WTC11 (cell line): ENCODE measurements around the gene WDR81.

Source experiments
- ATF6 ChIP-seq: sonication (generic); formaldehyde crosslinking; IDR thresholded peaks from 2 replicates; pipeline ENCODE4 v1.8.1; 2023; ENCODE audit warnings: mild to moderate bottlenecking, missing genetic modification reagents
- CBFB ChIP-seq: sonication (generic); formaldehyde crosslinking; IDR thresholded peaks from 2 replicates; pipeline ENCODE4 v1.8.1; 2022; ENCODE audit warnings: mild to moderate bottlenecking, low read depth, missing genetic modification reagents
- CREB1 ChIP-seq: sonication (generic); formaldehyde crosslinking; IDR thresholded peaks from 2 replicates; pipeline ENCODE4 v1.8.0; 2023; ENCODE audit warnings: mild to moderate bottlenecking, missing genetic modification reagents
- CREM ChIP-seq: sonication (generic); formaldehyde crosslinking; IDR thresholded peaks from 2 replicates; pipeline ENCODE4 v1.8.1; 2022; ENCODE audit warnings: mild to moderate bottlenecking, missing genetic modification reagents, moderate library complexity
- CTCF ChIP-seq: fragments of 200-600 bp; IDR thresholded peaks from 2 replicates; pipeline ENCODE4 v1.8.0; 2022; ENCODE audit warnings: antibody characterized with exemption
- FOXJ3 ChIP-seq: sonication (generic); formaldehyde crosslinking; IDR thresholded peaks from 2 replicates; pipeline ENCODE4 v1.9.0; 2021; ENCODE audit warnings: missing genetic modification reagents, mild to moderate bottlenecking, borderline replicate concordance
- FOXP4 ChIP-seq: sonication (generic); formaldehyde crosslinking; IDR thresholded peaks from 2 replicates; pipeline ENCODE4 v1.8.0; 2022; ENCODE audit warnings: mild to moderate bottlenecking, missing genetic modification reagents
- JUN ChIP-seq: sonication (generic); formaldehyde crosslinking; IDR thresholded peaks from 2 replicates; pipeline ENCODE4 v1.8.0; 2023; ENCODE audit warnings: mild to moderate bottlenecking, missing genetic modification reagents
- MAX ChIP-seq: sonication (generic); formaldehyde crosslinking; IDR thresholded peaks from 2 replicates; pipeline ENCODE4 v1.8.0; 2022; ENCODE audit warnings: mild to moderate bottlenecking, missing genetic modification reagents
- MXD4 ChIP-seq: fragments of 250-450 bp; sonication (Bioruptor Pico); IDR thresholded peaks from 2 replicates; pipeline ENCODE4 v1.8.0; 2021; ENCODE audit warnings: mild to moderate bottlenecking, moderate library complexity, borderline replicate concordance
- NR2C2 ChIP-seq: sonication (generic); formaldehyde crosslinking; IDR thresholded peaks from 2 replicates; pipeline ENCODE4 v1.8.0; 2022; ENCODE audit warnings: mild to moderate bottlenecking, missing genetic modification reagents
- PRRX2 ChIP-seq: fragments of 250-450 bp; sonication (Bioruptor Pico); IDR thresholded peaks from 2 replicates; pipeline ENCODE4 v1.8.0; 2021; ENCODE audit warnings: mild to moderate bottlenecking
- TEAD4 ChIP-seq: sonication (generic); formaldehyde crosslinking; IDR thresholded peaks from 2 replicates; pipeline ENCODE4 v1.8.0; 2022; ENCODE audit warnings: mild to moderate bottlenecking, missing genetic modification reagents
- ZNF263 ChIP-seq: sonication (generic); formaldehyde crosslinking; IDR thresholded peaks from 2 replicates; pipeline ENCODE4 v1.8.1; 2022; ENCODE audit warnings: low read depth, mild to moderate bottlenecking, moderate library complexity, missing genetic modification reagents

GRCh38 chr17:1709971-1710806, 14.3 kb upstream of the WDR81 start, which contains the start of gene TLCD2:
- TF ChIP-seq JUN (CRISPR knock-in tag) (no peak), NR2C2 (CRISPR knock-in tag) (no peak), CTCF (no peak), ZNF263 (CRISPR knock-in tag) (no peak), CREM (CRISPR knock-in tag) (no peak), CREB1 (no peak), ATF6 (no peak), FOXP4 (CRISPR knock-in tag) (no peak), MAX (peak; percentile 54; the same call in 1 of the 2 replicates), PRRX2 (CRISPR knock-in tag) (no peak), CBFB (CRISPR knock-in tag) (no peak), FOXJ3 (CRISPR knock-in tag) (no peak), TEAD4 (CRISPR knock-in tag) (no peak), MXD4 (CRISPR knock-in tag) (no peak)
